A673 (cell line): Measurements from ENCODE around the gene RERE.

ENCODE experiments used
- EZH2 ChIP-seq: fragments of 200-600 bp; sonication (generic); IDR thresholded peaks from 2 replicates; pipeline ENCODE4 v1.6.1; 2017; ENCODE audit warnings: borderline replicate concordance, low read depth, mild to moderate bottlenecking, mixed read lengths, antibody characterized with exemption, low read length; ENCODE audit not compliant: poor library complexity, severe bottlenecking
- TF ChIP-seq, protein P1 (sequence below): fragments of 300-800, 200-600 bp; sonication (generic); conservative IDR thresholded peaks from 2 replicates; pipeline ENCODE4 v1.5.1; 2017; ENCODE audit warnings: low read depth, mild to moderate bottlenecking, antibody characterized with exemption, low read length, moderate library complexity, mixed read lengths

GRCh38 chr1:8467308-8467707, 350.1 kb downstream of the RERE start:
- TF ChIP-seq, protein P1, sequence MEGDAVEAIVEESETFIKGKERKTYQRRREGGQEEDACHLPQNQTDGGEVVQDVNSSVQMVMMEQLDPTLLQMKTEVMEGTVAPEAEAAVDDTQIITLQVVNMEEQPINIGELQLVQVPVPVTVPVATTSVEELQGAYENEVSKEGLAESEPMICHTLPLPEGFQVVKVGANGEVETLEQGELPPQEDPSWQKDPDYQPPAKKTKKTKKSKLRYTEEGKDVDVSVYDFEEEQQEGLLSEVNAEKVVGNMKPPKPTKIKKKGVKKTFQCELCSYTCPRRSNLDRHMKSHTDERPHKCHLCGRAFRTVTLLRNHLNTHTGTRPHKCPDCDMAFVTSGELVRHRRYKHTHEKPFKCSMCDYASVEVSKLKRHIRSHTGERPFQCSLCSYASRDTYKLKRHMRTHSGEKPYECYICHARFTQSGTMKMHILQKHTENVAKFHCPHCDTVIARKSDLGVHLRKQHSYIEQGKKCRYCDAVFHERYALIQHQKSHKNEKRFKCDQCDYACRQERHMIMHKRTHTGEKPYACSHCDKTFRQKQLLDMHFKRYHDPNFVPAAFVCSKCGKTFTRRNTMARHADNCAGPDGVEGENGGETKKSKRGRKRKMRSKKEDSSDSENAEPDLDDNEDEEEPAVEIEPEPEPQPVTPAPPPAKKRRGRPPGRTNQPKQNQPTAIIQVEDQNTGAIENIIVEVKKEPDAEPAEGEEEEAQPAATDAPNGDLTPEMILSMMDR, result no peak
- no peak for TF ChIP-seq EZH2
